Activated CD4-positive, CD25-positive, alpha-beta regulatory T cell treated with anti-CD3 and anti-CD28 coated beads, Interleukin-2, amount 50 U/mL, for 72 hours (primary cell): ENCODE data around the gene CYP19A1.

Experiments used
- DNase-seq: peaks from one replicate; pipeline ENCODE4 v3.0.0; 2021

The CYP19A1 gene

DNA sequence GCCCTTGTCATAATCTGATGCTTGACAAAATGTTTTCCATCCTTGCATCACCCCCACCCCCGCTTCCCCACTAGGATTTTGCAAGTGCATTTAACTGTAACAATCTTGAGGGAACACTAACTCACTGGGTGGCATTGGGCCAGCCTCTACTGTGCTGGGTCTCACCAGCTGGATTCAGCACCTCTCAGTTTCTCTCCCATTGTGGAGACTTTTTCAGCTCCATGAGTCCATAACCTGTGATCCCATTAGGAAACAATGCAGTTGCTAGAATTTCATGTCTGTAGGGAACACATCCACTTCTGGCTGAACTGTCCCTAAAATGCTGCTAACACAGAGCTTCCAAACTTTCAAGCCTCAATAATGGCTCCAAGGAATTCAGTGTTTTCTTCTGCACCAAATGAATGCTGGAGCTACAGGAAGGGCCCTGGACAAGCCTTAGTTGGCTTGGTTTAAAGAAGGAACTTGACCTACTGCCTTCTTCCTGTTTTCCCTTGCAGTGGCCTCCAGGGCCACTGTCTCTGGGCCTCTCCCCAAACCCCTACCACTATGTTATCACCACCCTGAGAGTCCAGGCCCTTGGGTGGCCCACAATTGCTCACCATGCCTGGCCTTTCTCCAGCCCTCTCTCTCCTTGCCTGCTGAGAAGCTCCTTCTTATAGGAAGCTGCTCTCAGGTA lies 15.6 kb downstream of the CYP19A1 start:
- DNase-seq: no peak

DNA sequence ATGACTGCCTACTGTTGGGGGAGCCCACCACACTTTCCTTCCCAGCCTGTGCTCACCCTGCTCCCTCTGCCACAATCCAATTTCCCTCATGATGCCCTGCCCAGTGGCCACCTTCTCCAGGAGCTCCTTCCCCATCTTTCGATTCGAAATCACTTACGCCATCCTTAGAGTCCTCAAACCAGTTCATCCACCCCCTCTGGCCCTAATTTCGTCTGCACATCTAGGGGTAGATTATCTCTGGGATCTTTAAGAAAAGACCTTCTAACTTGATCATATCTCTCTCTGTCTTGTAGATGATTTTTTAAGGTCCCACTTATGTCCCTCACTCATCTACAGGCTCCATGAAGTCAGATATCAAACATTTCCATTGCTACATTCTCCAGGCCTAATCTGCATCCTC lies 17.1 kb downstream of the CYP19A1 start:
- DNase-seq: no peak

DNA sequence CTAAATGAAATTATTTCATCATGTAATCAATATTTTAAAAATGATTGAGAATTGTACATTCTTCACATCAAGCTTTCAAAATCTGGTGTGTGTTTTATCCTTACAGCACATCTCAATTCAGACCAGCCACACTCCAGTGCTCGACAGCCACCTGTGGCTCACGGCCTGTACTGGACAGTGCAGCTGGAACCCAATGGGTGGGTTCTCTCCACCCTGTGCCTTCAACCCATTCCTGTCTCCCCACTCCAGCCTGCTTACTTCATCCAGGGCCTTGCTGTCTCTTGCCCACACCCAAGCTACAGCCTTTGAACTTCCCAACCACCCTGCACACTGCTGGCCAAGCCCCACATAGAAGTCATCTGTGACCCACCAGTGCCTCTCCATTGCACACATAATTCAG lies 17.6 kb downstream of the CYP19A1 start:
- DNase-seq: no peak

DNA sequence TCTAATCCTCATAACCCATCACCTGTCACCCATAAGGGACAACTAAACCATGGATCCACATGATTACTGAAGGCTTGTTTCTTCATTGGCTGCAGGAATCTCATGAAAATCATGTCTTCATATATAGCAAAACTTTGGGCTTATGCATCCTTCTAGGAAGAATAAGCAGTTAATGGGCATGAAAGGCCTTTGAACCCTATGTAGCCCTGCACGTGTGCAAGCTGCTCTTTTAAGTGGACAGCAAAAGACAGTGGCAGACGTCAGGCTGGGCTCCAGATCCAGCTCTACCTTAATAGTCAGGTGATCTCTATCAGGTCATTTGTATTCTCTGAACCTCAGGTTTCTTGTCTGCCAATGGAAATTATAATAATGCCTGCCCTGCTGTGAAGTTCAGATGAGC lies 18.9 kb downstream of the CYP19A1 start:
- DNase-seq: no peak

DNA sequence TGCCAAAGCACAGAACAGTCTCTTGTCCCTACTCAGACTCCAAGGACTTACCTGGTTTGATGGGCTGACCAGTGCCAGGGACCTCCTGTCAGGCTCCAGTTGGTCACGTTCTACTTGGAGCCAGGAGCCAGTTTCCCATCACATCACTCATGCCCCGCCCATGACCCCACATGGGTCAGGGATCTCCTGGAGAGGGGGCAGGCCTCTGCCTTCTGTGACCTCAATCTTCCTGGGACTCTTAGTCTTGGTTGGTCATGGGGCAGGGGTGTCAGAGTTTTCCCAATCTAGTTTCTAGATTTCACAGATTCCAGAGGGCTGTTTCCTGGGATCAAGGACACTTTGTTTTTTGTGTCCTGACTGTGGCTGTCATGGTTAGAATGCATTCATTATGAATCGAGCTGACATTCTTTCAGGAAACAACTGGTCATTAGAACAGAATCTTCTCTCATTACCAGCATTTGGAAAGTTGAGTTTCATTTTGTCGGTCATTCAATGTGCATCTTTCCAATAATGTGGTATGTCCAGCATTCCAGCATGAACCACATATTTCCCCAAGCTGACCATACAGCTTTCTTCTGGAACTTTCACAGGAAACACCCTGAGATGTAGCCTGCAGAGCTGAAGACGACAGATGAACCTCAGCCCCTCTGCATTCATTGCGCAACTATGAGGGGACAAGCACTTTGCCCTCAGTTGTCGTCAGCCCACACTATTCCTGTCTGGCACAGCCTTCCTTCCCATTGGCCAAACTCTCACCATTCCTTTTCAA lies 19.8 kb downstream of the CYP19A1 start:
- DNase-seq: no peak

DNA sequence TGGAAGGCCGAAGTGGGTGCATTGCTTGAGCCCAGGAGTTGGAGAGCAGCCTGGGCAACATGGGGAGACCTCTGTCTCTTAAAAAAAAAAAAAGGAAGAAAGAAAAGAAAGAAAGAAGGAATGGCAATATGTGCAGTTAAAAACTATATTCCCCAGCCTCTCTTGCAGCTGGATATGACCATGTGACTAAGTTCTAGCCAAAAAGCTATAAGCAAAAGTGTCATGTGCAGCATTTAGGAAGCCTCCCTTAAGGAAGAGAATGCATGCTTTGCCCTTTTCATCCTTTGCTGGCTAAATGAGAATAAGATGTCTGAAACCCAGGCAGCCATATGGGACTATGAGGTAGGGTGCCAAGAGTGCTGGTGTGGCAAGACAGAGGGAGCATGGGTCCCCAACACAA lies 21.8 kb downstream of the CYP19A1 start:
- no peak for DNase-seq

DNA sequence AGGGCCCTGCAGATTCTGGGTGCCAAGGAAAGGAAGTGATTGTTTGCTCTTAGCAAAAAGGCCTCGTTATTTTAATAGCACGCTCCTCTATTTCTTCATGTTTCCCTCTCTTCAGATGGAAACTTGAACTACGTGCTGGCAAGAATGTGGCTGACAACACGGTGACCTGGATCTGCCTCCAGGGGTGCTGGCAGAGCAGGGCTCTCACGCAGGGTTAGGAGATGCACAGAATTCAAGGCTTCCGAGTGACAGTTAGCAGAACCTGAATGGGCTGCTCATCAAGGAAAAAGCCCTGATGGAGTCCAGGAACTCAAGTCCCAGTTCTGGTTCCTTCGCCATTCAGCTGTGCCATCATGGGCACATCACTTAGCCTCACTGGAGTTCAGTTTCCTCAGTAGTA lies 22.7 kb downstream of the CYP19A1 start:
- DNase-seq: no peak

DNA sequence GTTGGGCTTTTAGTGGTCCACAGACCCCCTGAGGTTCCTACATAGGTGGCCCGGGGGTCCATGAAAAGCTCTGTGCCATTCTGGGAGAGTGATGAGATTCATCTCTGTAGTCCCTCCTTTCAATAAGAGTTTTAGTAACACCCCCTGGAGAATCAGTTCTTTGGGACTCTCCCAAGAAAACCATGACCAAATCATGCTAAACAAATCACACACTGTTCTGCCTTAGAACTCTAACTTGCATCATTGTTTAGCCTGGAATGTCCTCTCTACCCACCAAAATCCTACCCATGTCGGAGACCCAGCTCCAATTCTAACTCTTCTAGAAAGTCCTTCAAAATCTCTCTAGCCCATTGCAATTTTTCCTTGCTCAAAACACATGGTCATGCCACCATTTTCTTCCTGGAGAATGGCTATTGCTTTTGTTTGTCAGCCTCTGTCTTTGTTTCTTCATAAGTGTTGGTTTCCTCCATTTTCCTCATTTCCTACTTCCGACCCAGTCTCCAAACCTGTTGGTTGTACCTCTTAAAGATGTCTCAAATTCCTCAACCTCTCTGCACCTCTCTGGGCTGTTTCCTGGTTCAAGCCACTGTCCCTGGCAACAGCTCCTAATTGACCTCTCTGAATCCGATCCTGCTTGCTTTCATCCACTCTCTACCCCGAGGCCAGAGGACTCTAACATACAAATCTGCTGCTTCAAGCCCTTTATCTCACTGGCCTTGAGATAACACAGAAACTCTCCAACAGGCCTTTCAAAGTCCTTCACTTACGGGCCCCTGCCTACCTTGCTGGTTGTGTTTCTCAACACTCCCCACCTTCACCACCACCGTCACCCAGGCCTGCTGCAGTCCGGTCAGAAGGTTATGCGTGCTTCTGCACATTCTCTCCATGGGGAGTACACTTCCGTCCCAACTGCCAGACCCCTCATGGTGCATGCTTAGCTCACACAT lies 23.7 kb downstream of the CYP19A1 start:
- no peak for DNase-seq

DNA sequence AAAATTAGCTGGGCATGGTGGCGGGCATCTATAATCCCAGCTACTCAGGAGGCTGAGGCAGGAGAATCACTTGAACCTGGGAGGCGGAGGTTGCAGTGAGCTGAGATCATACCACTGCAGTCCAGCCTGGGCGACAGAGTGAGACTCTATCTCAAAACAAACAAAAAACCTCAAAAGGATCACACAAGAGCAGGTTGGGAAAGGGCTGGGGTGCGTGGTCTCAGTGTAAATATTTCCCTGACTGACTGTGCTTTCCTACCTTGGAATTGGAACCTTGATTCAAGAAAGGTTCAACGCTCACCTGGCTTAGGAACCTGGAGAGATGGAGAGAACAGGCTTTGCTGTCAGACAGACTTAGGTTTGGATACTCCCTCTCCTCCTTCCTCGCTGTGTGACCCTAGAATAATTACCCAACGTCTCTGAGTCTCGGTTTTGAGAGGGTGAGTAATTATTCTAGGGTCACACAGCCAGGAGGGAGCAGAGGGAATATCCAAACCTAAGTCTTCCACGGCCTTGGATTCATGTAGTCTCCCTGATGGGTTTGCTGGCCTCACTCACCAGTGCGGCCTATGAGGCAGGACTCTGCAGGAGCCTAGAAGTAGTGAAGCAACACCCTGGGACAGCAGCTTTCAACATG lies 24.6 kb downstream of the CYP19A1 start:
- DNase-seq: no peak

DNA sequence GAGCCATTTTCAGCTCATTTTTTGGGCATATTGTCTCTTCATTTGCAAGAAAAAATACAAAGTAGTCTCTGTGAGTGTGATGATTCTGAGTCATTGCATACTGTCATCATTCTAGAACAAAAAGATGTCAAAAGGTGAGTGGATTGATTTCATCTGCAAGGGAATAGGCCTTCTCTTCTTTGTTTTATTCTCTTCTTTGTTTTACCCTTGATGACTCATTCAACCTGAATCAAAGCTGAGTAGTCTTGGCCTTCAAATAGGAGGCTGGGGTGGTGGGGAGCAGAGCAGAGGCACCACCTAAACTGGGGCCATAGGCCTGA lies 25.4 kb downstream of the CYP19A1 start:
- no peak for DNase-seq

DNA sequence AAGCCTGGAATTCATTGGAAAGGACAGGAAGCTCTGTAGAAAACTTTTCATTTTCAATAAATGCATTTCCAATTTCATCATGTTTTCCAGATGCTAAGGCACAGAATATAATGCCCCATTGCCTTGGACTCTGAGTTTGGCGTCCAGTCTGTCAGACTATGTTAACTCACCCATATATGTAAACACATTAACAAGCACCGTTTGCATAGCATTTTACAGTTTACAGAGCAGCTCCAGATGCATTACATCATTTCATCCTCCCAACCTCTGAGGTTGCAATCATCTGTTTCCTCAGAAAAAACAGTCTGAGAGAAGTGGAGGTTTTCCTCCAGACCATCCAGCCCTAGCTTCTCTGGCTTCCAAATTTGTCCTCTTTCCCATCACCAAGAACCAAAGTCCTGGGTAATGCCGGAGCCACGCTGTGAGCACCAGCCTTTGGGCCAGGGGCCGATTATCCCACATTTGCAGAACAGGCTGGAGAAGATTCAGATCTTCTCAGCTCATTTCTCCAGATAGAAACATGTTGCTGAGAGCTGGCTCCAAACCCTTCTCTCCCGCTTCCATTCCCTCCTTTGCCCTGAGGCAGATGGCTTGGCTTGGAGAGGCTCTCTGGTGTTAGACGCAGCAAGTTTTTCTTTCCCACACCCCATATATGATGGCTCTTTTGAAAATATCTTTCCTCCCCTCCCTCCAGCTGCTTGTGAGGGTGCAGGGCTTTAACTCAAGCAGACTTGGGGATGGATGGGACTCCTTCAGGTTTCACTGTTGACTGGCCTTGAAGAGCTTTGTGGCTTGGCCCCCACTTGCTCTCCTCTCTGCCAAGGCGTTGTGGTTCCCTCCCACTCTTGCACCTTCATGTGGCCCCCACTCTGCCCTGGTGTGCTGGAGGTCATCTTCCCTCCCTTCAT lies 26.0 kb downstream of the CYP19A1 start:
- no peak for DNase-seq

DNA sequence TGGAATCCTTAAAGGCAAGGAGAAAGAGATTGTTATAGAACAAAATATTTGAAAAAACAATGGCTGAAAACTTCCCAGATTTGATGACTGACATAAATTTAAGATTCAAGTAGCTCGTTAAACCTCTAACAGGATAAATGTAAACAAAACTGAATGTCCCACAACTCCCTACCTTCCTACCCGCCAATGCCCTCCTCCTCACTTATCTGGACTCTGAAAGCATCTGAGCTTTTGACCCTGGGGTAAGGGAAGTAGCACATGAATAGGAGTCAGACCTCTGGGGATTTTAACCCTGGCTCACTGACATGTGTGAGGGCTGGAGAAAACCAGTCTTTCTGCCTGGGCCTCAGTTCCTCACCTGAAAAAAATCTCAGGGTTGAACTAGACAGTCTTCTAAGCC lies 26.9 kb downstream of the CYP19A1 start:
- DNase-seq: no peak

DNA sequence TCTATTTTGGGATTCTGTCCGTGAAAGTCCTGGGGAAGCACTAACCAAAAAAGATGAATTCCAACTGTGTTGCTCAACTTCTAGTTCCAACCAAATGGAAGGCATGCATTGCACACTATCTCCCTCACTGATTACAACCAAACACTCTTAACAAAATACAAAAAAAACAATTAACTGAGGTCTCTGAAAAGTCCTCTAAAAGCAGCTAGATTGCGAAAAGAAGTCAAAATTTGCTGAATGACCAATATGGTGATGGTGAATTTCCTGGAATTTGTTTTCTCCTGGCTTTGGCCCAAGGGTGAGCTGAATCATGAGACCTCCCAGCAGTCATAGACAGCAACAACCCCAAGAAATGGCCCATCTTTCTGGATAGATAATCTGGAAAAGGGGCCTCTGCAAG lies 28.3 kb downstream of the CYP19A1 start:
- DNase-seq: no peak

DNA sequence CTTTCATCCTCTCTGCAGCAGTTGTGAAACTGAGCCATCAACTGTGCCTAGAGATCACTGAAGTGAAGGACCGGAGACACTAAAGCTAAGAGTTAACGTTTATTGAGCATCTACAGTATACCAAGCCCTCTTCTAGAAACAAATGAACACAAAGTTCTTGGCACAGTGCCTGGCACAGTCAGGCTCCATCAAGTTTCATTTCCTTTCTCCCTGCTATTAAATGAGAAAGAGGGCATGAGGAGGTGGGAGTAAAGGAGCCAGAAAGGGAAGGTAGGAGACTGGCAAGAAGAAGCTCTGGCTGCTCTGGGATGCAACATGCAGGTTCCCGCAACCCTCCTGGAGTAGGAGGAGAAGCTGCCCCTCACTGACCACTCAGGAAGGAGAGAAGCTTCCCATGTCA lies 30.6 kb downstream of the CYP19A1 start:
- no peak for DNase-seq

DNA sequence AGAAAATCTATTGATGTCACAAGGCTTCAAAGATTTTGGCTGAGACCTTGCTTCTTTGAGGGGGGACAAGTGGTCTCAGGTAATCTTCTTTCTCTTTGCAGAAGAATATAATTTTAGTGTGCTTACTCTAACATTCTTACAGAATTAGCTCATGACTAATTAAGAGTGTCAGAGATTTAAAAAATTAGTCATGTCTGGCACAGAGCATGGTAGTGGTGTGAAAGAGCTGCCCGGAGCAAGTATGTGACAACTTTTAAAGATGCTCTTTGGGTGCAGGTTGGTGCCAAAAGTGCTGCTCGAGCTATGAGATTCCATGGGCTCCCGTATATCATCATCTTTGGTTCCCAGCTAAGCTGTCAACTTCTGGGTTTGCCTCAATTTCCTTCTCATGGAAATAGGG lies 31.1 kb downstream of the CYP19A1 start:
- no peak for DNase-seq

DNA sequence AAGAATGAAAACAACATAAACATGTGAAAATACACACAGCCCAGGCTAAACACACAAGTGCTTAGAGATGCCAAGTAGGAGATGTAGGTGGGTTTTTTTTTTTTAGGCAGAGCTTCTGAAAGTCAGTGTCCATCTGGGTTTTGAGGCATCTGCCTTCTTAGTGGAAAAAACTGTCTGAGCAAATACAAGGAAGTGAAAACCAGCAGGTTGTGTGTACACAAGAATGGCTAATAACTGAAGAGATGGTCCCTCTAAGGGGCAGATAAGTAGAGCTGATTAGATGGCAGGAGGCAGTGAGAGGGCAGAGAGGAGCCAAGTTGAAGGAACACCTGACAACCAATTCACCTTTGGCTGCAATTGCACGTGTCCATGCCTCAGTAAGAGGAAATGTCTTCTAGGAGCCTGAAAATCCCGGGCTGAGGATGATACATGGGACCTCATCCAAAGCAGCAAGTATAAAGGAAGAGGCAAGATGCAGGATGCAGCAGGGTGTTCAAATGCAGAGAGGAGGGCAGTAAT lies 34.9 kb downstream of the CYP19A1 start:
- no peak for DNase-seq

DNA sequence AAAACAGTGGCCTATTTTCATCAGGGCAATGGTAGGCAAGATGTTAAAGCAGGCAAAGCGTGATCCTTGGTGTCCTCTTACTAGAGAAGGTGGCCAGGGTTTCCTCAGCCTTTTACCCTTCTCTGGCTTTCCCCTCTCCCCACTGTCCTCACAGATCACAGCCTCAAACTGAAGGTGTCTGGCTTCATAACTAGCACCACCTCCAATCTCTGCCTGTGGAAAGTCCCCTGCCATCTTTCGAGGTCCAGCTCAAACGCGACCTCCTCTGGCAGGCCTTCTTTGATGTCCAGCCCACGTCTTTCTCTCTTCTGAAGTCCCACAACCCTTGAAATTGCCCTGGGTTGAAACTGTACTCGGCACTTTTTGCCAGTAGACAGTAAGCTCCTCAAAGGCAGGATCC lies 35.9 kb downstream of the CYP19A1 start:
- DNase-seq: no peak

DNA sequence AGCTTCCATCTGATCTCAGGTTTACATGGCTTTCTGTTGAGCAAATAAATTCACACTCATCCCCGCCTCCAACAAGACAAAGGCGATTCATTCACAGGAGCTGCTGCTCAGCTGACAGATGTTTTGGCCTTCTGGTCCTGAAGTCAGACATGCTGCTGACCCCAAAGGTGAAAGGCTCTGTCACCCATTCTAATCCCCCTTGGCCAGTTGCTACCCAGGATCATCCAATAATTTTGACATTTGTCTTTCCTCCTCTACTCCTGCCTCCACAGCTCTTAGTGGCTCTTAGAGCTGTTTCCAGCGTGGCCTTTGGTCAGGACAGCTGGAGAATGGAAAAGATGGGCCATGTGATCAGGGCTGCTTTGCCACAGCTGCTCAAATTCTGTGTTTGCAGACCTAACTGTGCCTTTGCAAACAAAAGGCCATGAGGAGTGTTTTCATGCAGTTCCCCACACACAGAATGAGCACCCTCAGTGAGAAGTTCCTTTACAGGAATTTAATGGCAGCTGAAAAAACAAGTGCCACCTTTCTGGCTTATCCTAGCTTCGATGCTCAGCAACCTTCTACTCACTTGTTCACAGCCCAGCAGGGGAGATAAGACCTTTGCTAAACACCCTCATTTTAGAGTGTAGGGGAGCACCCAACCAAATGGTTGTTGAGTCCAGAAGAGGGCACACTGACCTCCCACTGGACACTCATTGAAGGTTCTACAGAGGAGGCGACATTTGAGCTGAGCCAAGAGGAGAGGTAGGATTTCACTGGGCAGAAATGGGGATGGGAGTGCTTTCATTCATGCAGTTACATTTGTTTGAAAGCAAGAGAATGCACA lies 39.0 kb downstream of the CYP19A1 start:
- no peak for DNase-seq

DNA sequence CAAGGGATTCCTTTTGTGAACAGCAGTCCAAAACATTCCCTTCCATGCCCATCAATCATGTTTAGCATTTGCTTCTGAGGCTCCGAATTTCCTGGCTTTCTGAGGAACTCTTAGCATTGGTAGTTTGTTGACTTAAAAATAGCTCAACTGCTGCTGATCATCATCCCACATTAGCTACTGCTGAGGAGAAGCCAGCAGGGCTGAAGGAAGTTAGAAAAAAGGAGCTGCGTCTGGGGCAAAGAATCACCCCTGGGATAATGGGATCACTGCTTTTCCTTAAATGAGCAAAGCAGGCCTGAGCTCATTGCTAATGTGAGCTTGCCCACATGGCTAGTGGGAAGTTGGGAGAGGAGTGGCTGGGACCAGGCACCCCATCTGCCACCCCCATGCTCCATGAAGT lies 39.8 kb downstream of the CYP19A1 start:
- DNase-seq: no peak

DNA sequence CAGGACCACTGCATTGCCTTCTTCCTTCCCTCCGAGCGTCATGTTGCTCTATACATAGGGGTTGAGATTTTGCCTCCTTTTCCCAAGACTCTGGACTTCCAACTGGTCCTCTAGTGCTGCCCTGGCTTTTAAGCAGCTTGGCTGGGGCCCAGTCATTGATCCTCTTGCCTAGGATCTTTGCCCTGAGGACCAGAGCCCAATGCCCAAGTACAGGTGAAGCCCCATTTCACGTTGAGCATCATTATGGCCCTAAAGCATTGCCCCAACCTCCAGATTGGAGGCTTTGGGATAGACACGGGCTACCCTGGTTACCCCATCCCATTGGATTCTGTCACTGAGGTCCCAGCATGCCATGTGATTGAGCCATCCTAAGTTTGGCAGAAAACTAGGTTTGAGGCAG lies 47.7 kb downstream of the CYP19A1 start:
- DNase-seq: no peak

DNA sequence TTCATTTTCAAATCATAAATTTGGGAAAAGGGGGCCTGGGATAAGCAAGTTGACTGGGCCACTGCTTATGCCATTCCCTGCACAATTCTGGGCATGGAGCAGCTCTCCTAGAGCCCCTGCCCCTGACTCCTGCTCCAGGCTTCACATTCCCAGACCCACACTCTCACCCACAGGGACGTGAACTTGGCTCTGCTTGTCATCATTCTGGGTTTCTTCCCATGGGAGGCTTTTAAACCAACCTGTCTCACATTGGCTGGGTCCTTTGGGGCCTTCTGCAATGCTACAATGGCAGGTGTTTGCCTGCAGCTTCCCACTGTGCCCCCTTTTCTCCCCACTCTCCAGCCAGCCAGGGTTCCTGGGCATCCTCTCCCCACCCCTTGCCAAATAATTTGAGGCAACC lies 49.1 kb downstream of the CYP19A1 start:
- DNase-seq: no peak
